Cerebellar cortex (tissue), 1 donor: ENCODE measurements around the gene KLHL29.
"Not testable (repeated sequence)": the region's sequence is repeated elsewhere in the genome, so short reads cannot be mapped to it uniquely, and the experiment has no call there.

Experiments
- DNase-seq: peaks from one replicate; pipeline ENCODE4 v3.0.0-alpha.2; 2015; ENCODE audit warnings: low spot score

Gene KLHL29

DNA sequence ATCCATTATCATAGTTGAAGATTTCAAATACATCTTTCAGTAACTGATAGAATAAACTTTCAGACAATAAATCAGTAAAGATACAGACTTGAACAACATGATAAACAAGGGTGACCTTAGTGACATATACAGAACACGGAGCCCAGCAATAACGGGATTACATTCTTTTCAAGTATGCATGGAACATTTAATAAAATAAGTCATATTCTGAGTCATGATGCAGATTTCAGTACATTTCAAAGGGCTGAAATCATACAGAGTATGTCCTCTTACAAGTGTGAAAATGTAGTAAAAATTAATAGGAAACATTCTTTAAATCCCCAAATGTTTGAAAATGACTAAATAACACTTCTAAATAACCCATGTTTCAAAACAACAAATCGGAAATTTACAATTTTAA, 17.2 kb upstream of the KLHL29 start:
- no peak for DNase-seq

DNA sequence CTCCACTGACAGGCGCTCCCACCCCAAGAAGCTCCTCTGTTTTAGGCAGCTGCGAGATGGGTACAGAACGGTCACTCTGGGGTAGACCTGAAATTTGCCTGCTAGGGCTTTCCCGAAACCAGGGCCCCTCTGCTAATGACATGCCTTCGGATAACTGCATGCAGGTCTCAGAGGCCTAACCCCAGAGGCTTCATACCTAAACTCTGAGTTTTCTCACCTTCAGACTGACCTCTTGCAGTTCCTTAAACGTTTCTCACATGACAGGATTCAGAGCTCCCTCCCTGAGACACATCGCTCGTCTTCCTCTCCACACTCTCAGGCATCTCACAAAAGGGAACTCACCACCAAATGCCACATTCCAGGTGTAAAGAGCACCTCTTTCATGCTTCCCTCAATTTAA, 11.3 kb upstream of the KLHL29 start:
- DNase-seq, result no peak

DNA sequence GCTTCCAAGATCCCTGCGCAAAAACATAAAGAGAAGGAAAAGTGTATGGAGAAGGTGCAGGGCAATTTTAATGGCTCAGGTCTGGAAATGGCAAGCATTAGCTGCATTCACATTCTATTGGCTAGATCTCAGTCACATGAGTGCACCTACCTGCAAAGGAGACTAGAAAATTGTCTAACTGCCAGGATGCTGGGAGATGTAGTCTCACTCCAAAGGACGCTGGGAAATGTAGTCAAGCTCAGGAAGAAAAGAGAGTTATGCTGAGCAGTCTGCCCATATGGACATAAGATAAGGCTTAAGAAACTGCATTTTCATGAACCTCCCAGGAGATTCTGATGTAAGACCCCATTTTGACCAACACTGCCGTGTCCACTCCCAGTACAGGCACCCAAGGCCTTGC, 9.5 kb upstream of the KLHL29 start:
- peak; percentile 46 for DNase-seq

DNA sequence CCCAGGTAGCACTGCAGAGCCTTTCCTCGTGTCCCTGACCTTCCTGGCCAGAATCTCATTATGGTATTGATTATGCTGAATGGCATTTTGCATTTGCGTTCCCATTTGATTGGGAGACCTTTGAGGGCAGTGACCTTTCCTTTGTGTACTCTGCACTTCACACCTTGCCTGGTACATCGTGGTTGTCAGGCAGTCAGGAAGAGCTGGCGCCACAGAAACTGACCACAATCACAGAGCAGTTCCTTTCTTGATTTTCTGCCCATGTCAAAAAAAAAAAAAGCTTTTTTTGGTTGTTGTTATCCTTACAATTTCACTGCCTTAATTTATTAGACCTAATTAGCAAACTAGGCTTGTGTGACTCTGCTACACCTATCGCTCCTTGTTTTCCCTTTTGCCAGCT, 8.9 kb upstream of the KLHL29 start:
- DNase-seq, result no peak

- no peak for DNase-seq
These were observed 8.0 kb upstream of the KLHL29 start for GRCh38 chr2:23376972-23377371.

- no peak for DNase-seq
These were observed 7.2 kb upstream of the KLHL29 start for GRCh38 chr2:23377771-23378170.

GRCh38 chr2:23378496-23378895, 6.5 kb upstream of the KLHL29 start:
- DNase-seq, result no peak

DNA sequence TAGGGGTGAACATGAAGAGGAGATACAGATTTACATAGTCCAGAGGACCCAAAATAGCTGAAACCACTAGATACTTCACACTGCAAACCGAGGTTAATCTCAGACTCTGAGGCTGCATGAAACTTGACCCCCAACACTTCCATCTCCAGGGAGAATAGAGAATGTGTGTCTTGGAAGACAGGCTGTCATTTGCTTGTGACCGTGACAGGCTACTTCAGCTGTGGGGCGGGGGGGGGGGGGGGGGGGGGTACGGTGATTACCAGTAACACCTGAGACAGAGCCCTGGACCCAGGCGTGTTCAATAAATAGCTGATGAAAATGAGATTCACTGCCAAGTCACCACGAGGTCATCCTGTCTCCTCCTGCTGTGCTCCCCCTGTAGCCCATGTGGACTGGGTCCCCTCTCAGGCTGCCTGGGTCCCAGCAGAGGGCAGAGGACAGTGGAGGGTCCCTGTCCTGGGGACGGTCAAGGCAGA, 5.7 kb upstream of the KLHL29 start:
- no peak for DNase-seq

DNA sequence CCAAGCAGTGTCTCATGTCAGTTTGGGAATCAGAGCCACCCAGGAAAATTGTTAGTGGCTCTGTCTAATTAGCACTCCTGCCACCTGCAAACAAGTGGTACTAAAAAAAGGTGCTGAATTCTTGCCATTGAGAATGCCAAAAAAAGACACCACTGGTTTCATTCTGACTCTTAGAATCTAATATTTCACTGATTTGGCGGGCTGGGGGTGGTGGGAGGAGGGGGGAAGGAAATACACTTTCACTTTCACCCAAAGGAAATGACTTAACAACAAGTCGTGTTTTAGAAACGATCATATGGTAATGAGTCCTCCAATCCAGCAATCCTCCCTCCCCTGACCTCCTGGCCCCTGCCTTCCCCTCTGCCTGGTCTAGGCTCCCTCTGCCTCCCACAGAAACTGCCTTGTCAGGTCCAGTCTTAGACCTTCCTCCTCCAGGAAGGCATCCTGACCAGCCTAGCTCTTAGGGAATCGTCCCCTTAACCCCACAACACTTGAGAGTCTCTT, 4.4 kb upstream of the KLHL29 start:
- no peak for DNase-seq

GRCh38 chr2:23381084-23381483, 3.9 kb upstream of the KLHL29 start:
- DNase-seq, result no peak

DNA sequence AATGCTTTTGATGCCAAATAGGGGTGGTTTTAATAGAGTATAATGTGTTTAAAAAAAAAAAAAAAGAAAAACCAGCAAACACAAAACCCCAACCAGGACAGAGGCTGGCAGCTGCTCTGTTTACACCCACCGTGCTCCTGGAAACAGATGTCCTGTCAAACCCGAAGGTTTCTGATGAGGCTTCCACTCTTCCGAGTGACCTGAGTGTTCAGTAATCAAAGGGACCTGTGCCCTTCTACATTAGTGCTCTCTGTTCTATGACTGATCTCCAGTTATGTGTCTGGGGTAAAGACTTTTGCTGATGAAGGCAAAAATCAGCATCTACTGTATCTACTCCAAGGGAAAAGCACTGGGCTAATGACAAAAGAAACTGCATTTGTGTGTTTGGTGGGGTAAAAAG, 3.5 kb upstream of the KLHL29 start:
- no peak for DNase-seq

GRCh38 chr2:23383100-23383499, 1.9 kb upstream of the KLHL29 start:
- no peak for DNase-seq

GRCh38 chr2:23385351-23385747, 370 bp downstream of the KLHL29 start:
- peak; percentile 33 for DNase-seq

DNA sequence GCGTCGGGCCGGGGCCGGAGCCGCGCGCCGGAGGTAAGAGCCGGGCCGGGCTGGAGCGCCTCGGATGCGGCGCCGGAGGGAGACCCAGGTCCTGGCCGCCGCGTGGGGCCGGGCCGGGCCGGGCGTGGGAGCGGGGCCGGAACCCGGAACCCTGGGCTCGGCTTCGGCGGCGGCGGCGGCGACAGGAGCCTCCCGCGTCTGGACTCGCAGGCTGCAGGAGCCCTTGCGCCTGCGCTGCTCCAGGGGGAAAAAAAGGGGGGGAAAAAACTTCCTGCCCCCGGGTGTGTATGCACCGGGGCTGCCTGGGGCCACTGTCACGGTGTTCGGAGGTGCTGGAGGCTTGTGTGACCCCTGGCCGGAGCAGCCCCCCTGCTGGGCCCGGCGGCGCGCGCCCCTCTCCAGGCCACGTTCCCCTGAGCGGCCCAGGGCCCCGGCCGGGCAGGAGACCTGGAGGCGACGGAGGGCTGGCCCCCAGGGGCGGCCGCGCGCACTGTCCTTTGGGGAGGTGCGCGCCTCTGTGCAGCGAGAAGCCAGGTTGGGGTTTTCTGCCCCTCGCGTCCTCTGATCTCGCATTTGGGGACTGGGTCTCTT, 864 bp downstream of the KLHL29 start:
- DNase-seq, result peak; percentile 11

DNA sequence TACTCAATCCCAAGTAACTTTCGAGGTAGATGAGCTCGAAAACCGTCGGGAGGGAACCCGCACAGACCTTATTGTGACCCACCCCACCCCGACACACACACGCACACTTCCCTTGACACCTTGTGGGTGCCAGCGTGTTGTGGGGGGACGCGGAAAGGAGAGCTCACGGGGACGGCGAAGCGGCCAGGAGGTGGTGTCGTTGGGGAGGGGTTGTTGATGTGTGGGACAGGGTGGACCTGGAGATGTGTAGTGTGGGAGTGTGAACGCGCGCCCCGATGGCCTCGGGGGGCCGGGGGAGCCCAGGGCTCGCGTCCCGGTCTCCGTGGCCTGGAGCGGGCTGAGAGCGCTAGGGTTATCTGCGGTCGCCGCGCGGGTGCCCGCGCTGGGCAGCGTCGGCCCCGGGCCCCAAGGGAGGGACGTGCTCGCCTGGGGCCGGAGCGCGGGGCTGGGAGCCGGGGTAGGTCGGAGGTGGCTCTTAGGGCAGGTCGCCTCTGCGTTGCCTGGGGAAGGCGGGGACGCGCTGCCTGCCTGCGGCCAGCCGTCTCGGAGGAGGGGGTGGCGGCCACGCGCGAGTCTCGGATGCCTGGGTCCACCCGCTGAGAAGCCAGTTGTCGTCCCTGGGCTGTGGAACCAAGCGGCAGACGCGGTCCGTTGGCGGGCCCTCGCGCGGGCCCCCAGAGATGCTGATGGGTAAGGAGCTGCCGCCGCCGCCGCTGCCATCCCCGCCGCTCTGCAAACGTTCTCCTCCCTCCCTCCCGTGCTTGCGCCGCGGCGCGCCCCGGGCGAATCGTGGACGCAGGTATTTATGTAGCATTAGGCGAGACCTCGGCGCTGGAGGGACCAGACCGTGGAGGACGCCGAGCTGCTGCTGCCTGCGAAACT, 1.6 kb downstream of the KLHL29 start:
- peak; percentile 54 for DNase-seq

DNA sequence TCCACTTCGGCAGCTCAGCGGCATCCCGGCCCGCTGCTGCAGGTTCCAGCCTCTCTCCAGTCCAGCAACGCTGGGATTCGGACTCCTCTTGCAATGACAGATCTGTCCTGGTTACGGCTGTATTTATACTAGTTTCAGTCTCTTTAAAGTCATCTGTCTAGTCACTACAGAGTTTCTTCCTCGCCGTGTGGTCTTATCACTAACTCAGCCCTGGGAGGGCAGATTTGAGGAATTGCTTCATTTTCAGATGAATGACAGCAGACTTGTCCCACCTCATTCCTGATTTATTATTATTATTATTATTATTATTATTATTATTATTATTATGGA, 2.2 kb downstream of the KLHL29 start:
- no peak for DNase-seq

GRCh38 chr2:23387845-23388244, 2.9 kb downstream of the KLHL29 start:
- no peak for DNase-seq

DNA sequence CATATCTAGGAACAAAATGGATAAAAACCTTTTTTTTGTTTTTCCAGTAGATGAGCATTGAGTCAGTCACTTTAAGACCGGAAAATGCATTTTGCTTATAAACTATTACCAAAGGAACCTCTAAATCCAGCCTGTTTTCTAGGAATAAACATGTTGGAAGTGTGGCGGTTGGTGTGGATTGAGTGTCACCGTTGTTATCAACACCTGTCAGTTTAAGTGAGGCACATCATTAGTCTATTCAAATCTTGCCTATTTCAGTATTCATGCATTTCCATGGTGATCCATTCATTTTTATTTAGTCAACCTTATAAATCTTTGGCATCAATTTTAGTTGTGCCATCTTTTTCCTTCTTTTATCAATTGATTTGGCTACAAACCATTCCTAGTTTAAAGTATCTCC, 3.3 kb downstream of the KLHL29 start:
- no peak for DNase-seq

GRCh38 chr2:23388756-23389514, 4.0 kb downstream of the KLHL29 start:
- no peak for DNase-seq

GRCh38 chr2:23390152-23390551, 5.2 kb downstream of the KLHL29 start:
- DNase-seq, result no peak

- DNase-seq, result not testable (repeated sequence)
These were observed 6.3 kb downstream of the KLHL29 start for GRCh38 chr2:23391237-23391736.

GRCh38 chr2:23393722-23394121, 8.7 kb downstream of the KLHL29 start:
- no peak for DNase-seq

DNA sequence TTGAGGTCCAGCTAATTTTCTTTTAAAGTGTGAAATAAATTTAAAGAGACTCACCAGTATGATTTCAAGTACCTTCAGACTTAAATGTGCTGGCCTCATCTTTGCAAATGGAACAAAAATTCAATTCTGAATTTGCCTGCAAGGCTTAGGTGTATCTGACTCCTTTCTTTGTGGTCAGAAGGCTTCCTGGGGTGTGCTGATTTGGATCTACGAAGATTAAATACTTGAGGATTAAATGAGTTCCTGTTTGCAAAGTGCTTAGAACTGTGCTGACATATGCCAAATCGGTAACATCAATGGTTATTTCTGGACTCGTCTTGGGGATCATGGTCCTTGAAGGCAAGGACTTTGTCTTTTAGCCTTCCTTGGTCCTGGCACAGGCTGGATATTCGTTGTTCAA, 9.7 kb downstream of the KLHL29 start:
- DNase-seq, result no peak
